CD1c-positive myeloid dendritic cell (primary cell): ENCODE measurements around the gene ATXN7.

Source experiments
- DNase-seq: peaks from one replicate; pipeline ENCODE4 v3.0.0-alpha.2; 2016; ENCODE audit errors: extremely low spot score

The ATXN7 gene

GRCh38 chr3:63908081-63908736 is 44.5 kb downstream of the ATXN7 start:
- DNase-seq, result no peak

DNA sequence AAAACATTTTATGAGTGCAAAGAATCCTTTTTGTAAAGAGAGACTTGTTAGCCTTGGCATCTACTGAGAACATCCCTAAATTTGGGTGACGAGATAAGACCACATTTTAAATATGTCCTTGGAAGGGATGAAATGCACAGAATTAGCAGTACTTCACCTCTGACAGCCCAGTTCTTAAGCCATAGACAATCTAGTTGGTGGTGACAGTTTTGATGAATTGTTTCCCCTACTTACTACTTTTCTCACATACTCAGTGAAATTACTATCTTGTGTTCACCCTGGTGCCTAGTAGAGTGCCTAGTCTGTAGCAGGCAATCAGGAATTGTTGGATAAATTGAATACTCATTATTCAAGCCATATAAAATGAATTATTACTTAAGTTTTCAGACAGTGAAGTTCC is 45.1 kb downstream of the ATXN7 start:
- no peak for DNase-seq

DNA sequence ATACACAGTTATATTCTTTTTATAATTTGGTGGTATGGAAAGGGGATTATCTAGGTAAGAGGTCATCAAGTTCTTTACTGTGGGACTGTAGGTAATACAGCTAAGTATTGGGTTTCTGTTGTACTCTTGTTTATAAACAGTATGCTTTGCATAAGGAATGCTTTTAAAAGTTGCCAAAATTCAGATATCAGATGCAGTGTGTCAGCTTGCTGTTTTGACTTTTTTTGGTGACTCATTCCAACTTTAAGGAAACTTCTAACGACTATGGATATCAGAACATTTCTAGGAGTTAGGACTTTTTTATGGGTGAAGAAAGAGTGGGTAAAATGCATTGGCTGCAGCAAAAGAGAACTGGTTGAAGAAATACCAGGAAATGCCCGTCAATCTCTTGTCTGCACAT is 45.8 kb downstream of the ATXN7 start:
- no peak for DNase-seq

- DNase-seq, result peak; percentile 61
These were observed 46.3 kb downstream of the ATXN7 start for GRCh38 chr3:63910001-63910400.

DNA sequence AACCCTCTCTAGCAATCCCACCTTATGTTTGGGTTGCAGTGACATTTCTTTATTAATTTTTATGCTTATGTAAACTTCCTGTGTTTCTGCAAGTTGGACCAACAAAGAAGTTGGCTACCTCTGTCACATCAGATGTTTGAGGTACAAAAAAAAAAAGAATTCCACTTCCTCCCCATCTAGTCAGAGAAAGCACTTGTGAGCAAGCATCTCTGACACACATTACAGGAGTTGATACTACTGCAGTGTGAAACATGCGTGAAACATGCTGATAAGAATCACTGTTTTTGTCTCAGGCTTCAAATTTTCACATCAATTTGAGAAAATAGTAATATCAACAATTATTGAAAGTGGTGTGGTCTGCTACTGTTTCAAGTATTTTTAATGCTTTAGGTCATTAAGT is 47.2 kb downstream of the ATXN7 start:
- peak; percentile 45 for DNase-seq

GRCh38 chr3:63911509-63911872 is 47.8 kb downstream of the ATXN7 start:
- no peak for DNase-seq

- DNase-seq, result peak; percentile 91
These were observed 48.5 kb downstream of the ATXN7 start, which contains the start of gene SCAANT1 for GRCh38 chr3:63911873-63912767. SCAANT1 (minus strand) TSS chr3:63912383.

- peak; percentile 47 for DNase-seq
These were observed 49.3 kb downstream of the ATXN7 start for GRCh38 chr3:63912768-63913588.

DNA sequence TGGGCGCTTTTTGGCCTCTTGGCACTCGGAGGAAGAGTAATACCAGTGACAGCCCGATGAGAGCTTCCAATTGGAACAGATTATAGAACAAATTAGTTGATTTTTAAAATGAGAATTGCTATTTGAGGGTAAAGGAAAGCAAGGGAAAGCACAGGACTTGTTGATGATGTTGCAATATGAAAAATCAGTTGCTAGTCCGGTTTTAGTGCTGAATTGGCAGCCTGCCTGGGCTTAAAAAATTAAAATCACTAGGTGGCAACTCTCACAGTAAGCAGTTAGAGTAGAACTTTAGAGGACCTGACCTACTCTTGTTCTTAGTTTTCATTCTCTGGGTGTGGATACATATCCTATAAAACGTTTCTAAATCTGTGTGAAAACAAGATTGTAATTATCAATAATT is 50.6 kb downstream of the ATXN7 start:
- no peak for DNase-seq

GRCh38 chr3:63918321-63918720 is 54.7 kb downstream of the ATXN7 start:
- DNase-seq, result no peak

DNA sequence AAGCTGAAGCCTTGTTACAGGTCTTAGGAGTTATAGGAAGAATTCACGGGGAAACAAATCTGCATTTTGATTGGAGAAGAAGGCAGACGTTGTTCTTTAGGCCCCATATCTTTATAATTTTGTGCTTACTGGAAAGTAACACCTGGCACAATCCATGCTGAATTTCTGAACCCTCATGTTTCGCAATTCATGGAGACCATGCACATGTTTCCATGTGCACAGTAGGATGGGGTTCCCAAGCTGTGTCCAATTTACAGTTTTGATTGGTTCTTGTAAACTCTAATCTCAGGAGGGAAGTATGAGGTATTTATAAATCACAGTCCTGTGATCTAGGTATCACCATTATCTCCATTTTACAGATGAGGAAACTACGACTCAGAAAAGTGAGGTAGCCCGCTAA is 56.3 kb downstream of the ATXN7 start:
- no peak for DNase-seq

GRCh38 chr3:63921741-63922482 is 58.2 kb downstream of the ATXN7 start:
- DNase-seq, result peak; percentile 92

- no peak for DNase-seq
These were observed 59.0 kb downstream of the ATXN7 start for GRCh38 chr3:63922491-63923199.

DNA sequence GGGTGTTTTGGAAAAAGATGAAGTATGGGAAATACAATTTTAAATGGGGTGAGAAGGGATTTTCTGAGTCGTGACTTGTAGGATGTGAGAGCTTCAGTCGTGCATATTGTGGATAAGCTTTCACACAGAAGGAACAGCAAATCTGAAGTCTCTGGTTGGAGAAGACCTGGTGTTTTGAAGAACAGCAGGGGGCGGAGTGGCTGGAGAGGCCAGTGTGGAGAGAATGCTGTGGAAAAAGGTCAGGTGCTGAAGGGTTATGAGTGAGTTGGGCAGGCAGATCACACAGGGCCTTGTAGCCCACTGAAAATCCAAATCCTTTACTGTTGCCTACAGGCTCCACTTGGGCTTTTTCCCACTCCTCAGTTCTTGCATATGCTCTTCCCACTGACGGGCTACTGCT is 62.6 kb downstream of the ATXN7 start:
- DNase-seq, result no peak

- DNase-seq, result peak; percentile 61
These were observed 64.0 kb downstream of the ATXN7 start for GRCh38 chr3:63927422-63928280.

DNA sequence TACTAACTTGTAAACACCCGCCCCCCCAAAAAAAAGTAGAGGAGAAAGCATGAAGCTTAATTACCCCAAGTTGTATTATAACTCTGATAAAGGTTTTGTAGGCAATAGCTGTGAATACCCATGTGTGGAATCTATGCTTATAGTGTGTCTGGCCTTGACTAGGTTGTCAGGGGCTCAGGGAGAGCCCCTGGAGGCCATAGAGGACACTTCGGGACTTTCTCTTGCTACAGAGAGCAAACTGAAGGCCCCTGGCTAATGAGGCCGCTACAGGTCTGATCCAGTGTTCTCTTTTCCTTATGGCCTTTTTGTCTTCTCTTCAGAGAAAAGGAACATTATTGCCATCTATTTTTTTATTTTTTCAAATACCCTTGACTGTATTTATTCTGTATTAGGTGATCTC is 67.6 kb downstream of the ATXN7 start:
- DNase-seq, result no peak

- no peak for DNase-seq
These were observed 69.0 kb downstream of the ATXN7 start for GRCh38 chr3:63932509-63933212.

GRCh38 chr3:63933459-63933858 is 69.8 kb downstream of the ATXN7 start:
- peak; percentile 69 for DNase-seq
